Kidney (tissue), 14 donors: ENCODE measurements around the gene SLC43A3. TPM values are rescaled to one million over a fixed set of nuclear protein-coding genes. Genes with fewer than 3 reads are reported as not detected.

Experiments used
- DNase-seq, 5 donors: peaks; one replicate each; pipeline ENCODE4 v3.0.0-alpha.2; 2013 to 2020
- FAIRE-seq: peaks from 2 replicates; lab custom pipeline; 2012; peaks lifted over from hg19 to GRCh38; lab: Jason Lieb, UNC
- H3K27ac ChIP-seq, 2 donors: one replicate each; pipeline ENCODE4 v1.7.0; 2013; ENCODE audit warnings: low read depth in 2 of 2, low read length in 2 of 2, inconsistent platforms in 1 of 2
- H3K27me3 ChIP-seq: one replicate; pipeline ENCODE4 v1.7.1; 2013; ENCODE audit warnings: low read length, inconsistent platforms; ENCODE audit not compliant: control insufficient read depth, insufficient read depth
- H3K36me3 ChIP-seq, 3 donors: one replicate each; pipeline versions ENCODE4 v1.7.0 to v1.7.1; 2013; ENCODE audit warnings: low read length in 3 of 3, control low read depth in 1 of 3, inconsistent platforms in 1 of 3; ENCODE audit not compliant: insufficient read depth in 3 of 3, control insufficient read depth in 2 of 3
- H3K4me1 ChIP-seq, 3 donors: one replicate each; pipeline versions ENCODE4 v1.7.0 to v1.7.1; 2013; ENCODE audit warnings: low read length in 3 of 3, inconsistent platforms in 1 of 3, low read depth in 1 of 3; ENCODE audit not compliant: control insufficient read depth in 2 of 3, insufficient read depth in 2 of 3
- H3K4me3 ChIP-seq, 3 donors: one replicate each; pipeline versions ENCODE4 v1.7.0 to v1.8.1; 2013; ENCODE audit warnings: low read length in 3 of 3, control low read depth in 1 of 3, inconsistent platforms in 1 of 3
- H3K9ac ChIP-seq, 3 donors: one replicate each; pipeline versions ENCODE4 v1.7.0 to v1.7.1; 2013; ENCODE audit warnings: low read length in 3 of 3, control low read depth in 1 of 3, inconsistent platforms in 1 of 3
- H3K9me3 ChIP-seq, 3 donors: one replicate each; pipeline versions ENCODE4 v1.7.0 to v1.7.1; 2013; ENCODE audit warnings: low read length in 3 of 3, control low read depth in 1 of 3, inconsistent platforms in 1 of 3; ENCODE audit not compliant: control insufficient read depth in 2 of 3, insufficient read depth in 1 of 3
- intact Hi-C: fragments of 100-400 bp; cut with DNase I; formaldehyde crosslinking; loops from one replicate; pipeline ENCODE4 v1.11.1; 2022
- polyA plus RNA-seq: library from polyadenylated mRNA; stranded (reverse); fragments of 350-450 nt; fragmentation: Illumina TruSeq; extraction: RNeasy Lipid Tissue Mini Kit (QIAGEN cat#74804); gene quantifications from one replicate; pipeline ENCODE4 v1.2.3, GENCODE V29; 2014; ENCODE audit warnings: low read depth, low replicate concordance; ENCODE audit not compliant: insufficient read depth
- total RNA-seq: library from RNA; stranded (reverse); fragmentation: NEBNext Ultra II Directional; extraction: Animal tissue kit (Norgen Biotek cat#: 25700); gene quantifications from one replicate; pipeline ENCODE4 v1.2.1, GENCODE V29; 2021
- TF ChIP-seq, protein P1 (sequence below): IDR thresholded peaks from 3 replicates; pipeline ENCODE4 v1.5.1; 2012; ENCODE audit warnings: mild to moderate bottlenecking, moderate library complexity, borderline replicate concordance; ENCODE audit not compliant: insufficient read depth; ENCODE audit errors: extremely low read depth
- donor health status: control.
- donor health status: control.
- donor health status: control.
- donor health status: control.
- donor health status: control.
- donor health status: DM: yes; HTN: yes; CAD: no.
- donor health status: Normal renal cell carcinoma (clear cell type).

SLC43A3 gene
- total and polyA plus RNA-seq, 2 donors from 2014 or later: 6.0 to 39.8 TPM

DNA sequence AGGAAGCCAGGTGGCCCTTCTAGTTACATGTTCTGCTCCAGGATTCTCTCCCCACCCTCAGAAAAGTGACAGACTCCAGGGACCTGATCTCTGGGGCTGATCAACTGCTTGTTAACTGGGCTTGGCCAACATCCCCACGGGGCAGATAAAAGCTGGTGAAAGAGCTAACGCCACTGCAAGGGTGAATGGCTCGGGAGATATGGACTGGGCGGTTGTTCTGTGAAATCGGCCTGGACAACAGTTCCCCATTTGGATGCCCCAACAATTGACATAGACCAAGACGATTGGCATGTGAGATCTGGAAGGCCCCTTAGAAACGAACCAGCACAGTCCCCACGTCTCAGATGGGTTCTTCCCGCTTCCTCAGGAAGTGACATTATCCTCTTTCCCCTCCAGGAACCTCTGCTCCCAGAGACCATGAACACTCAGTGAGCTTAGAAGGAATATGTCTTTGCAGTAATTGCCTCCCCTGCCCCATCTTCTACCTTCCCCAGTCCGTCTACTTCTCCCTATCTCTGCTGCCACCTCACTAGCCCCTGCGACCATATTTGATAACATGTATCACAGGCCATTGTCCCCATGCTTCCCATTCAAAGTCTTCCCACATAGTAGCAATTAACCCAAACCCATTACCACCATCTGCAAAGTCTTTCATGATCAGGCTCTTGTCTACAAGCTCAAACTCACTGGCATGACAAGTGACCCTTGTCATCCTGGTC is 30.9 kb downstream of the SLC43A3 start:
- intact Hi-C loops: no loop called here

DNA sequence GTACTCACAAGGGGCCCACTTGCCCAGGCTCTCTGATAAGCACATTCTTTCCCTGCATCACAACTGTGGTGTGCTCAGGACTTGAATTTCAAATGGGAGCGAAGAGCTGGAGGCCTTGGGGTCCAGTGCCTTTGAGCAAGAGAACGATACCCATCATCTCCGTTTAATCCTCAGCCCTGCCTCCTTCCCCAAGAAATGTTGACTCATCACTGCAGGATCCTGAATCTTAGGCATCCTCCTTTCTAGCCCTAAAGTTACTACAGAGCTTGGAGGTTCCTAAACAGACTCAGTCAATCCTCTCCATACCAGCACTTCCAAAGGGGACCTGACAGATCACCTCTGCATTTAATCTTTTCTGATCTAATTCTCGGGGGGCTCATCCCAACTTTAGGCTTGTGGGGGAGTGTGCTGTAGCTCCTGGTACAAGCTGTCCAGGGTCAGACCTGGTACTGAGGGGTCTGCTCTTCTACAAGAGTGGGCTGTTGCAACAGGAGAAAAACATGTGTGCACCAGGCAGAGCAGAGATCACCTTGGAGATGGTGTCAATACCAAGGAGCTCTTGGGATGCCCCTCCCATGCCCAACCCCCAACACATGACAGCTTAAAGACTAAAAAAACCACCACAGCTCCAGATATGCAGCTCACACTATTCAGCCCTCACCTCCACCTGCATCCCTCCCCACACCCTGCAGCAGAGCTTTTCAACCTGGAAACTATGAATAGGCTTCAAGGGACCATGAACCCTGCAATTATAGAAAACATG is 32.5 kb downstream of the SLC43A3 start:
- Histone ChIP-seq H3K27me3 (no peaks in the 10 kb centered on the region), H3K36me3 (no peaks in the 10 kb centered on the region), H3K27ac (no peak overlapping the region), H3K9me3 (no peaks in the 10 kb centered on the region), H3K4me1 (no peaks in the 10 kb centered on the region), H3K9ac (no peak overlapping the region), H3K4me3 (no peak overlapping the region)
- FAIRE-seq (no peak), DNase-seq (no peak)
- intact Hi-C loops: no loop called here
- TF ChIP-seq, protein P1, sequence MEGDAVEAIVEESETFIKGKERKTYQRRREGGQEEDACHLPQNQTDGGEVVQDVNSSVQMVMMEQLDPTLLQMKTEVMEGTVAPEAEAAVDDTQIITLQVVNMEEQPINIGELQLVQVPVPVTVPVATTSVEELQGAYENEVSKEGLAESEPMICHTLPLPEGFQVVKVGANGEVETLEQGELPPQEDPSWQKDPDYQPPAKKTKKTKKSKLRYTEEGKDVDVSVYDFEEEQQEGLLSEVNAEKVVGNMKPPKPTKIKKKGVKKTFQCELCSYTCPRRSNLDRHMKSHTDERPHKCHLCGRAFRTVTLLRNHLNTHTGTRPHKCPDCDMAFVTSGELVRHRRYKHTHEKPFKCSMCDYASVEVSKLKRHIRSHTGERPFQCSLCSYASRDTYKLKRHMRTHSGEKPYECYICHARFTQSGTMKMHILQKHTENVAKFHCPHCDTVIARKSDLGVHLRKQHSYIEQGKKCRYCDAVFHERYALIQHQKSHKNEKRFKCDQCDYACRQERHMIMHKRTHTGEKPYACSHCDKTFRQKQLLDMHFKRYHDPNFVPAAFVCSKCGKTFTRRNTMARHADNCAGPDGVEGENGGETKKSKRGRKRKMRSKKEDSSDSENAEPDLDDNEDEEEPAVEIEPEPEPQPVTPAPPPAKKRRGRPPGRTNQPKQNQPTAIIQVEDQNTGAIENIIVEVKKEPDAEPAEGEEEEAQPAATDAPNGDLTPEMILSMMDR: no peak

More for the DNA sequence above, 30.9 kb downstream of the SLC43A3 start:
- Histone ChIP-seq H3K9ac (no peak overlapping the region), H3K36me3 (no peaks in the 10 kb centered on the region), H3K4me3 (no peak overlapping the region), H3K27ac (no peak overlapping the region), H3K9me3 (no peaks in the 10 kb centered on the region), H3K4me1 (no peaks in the 10 kb centered on the region), H3K27me3 (no peaks in the 10 kb centered on the region)
- DNase-seq (no peak), FAIRE-seq (no peak)
- TF ChIP-seq, protein P1: no peak

DNA sequence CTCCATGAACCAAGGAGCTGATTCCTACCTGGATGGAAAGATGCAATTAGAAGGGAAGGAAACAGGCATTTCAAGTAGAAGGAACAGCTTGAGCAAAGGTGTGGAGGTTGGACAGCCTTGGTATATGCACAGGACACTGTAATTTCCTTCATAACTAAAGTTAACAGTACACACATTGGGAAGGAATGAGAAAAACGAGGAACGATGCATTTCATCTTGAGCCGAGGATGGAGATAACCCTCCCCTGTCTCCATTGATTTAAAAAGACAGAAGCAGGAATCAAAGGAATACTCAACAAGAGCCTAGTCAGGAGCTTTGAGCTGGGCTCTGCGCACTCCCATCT is 34.2 kb downstream of the SLC43A3 start:
- DNase-seq (no peak), FAIRE-seq (no peak)
- Histone ChIP-seq H3K4me1 (no peaks in the 10 kb centered on the region), H3K36me3 (no peaks in the 10 kb centered on the region), H3K9me3 (no peaks in the 10 kb centered on the region), H3K9ac (no peak overlapping the region), H3K4me3 (no peak overlapping the region), H3K27ac (no peak overlapping the region), H3K27me3 (no peaks in the 10 kb centered on the region)
- intact Hi-C loops: no loop called here
- TF ChIP-seq, protein P1: no peak
